Transverse colon (tissue), 4 donors: Measurements from ENCODE around the gene PGAP6. TPM values are rescaled to one million over a fixed set of nuclear protein-coding genes. Genes with fewer than 3 reads are reported as not detected.
"Not testable (repeated sequence)": the region's sequence is repeated elsewhere in the genome, so short reads cannot be mapped to it uniquely, and the experiment has no call there.

Source experiments
- DNase-seq: peaks from one replicate; pipeline ENCODE4 v3.0.0-alpha.2; 2019
- H3K27ac ChIP-seq, 4 donors: fragments of 200-600 bp; sonication (generic); 2 replicates each; pipeline ENCODE4 v1.5.1; 2016 to 2018; ENCODE audit warnings: inconsistent platforms in 4 of 4
- H3K27me3 ChIP-seq: fragments of 200-600 bp; sonication (generic); 2 replicates; pipeline ENCODE4 v1.5.1; 2017; ENCODE audit warnings: inconsistent platforms
- H3K36me3 ChIP-seq, 4 donors: fragments of 200-600 bp; sonication (generic); 2 replicates each; pipeline ENCODE4 v1.5.1; 2017 to 2019; ENCODE audit warnings: inconsistent platforms in 4 of 4
- H3K4me1 ChIP-seq, 4 donors: fragments of 200-600 bp; sonication (generic); 2 replicates each; pipeline ENCODE4 v1.5.1; 2017 to 2020; ENCODE audit warnings: inconsistent platforms in 4 of 4
- H3K4me3 ChIP-seq, 4 donors: fragments of 200-600 bp; sonication (generic); 1 replicate in 1 of 4; 2 replicates in 3 of 4; pipeline versions ENCODE4 v1.5.1 to v1.6.1; 2017 to 2019; ENCODE audit warnings: inconsistent platforms in 4 of 4
- H3K9me3 ChIP-seq, 2 donors: fragments of 200-600 bp; sonication (generic); 2 replicates each; pipeline ENCODE4 v1.5.1; 2017 to 2019; ENCODE audit warnings: inconsistent platforms in 2 of 2
- CTCF ChIP-seq, 5 experiments: fragments of 200-600 bp in 3 of 5; fragments of 450-650 bp in 2 of 5; sonication (generic) in 3 of 5; IDR thresholded peaks; 1 replicate in 2 of 5; 2 replicates in 3 of 5; pipeline ENCODE4 v1.5.1; 2016 to 2017; ENCODE audit warnings: antibody characterized with exemption in 5 of 5, inconsistent platforms in 3 of 5, mild to moderate bottlenecking in 2 of 5, moderate library complexity in 1 of 5
- EP300 ChIP-seq: sonication (generic); formaldehyde crosslinking; IDR thresholded peaks from one replicate; pipeline ENCODE4 v1.6.1; 2017; ENCODE audit warnings: antibody characterized with exemption, low read depth
- POLR2A ChIP-seq: fragments of 450-650 bp; IDR thresholded peaks from one replicate; pipeline ENCODE4 v1.6.1; 2016; ENCODE audit warnings: antibody characterized with exemption, mild to moderate bottlenecking, moderate library complexity
- POLR2AphosphoS5 ChIP-seq, 3 donors: sonication (generic); formaldehyde crosslinking; IDR thresholded peaks; one replicate each; pipeline ENCODE4 v1.6.1; 2016; ENCODE audit warnings: antibody characterized with exemption in 3 of 3
- WGBS, 2 donors: methylation state at CpG; one replicate each; pipeline ENCODE4 v1.1.5; 2018; ENCODE audit warnings: low coverage in 1 of 2; 5-methylcytosine and 5-hydroxymethylcytosine counted together
- in situ Hi-C, 4 donors: fragments of 200-750 bp; cut with MboI; loops; one replicate each; pipeline versions ENCODE4 v1.15.0 to v1.15.1; 2017; ENCODE audit warnings: low sequenced_read_pairs in 3 of 4, low pct_ligation_motif_present in 1 of 4, low pct_unique_long_range_greater_than_20kb in 1 of 4
- intact Hi-C: fragments of 100-400 bp; cut with DNase I; formaldehyde crosslinking; loops from one replicate; pipeline ENCODE4 v1.15.1; 2023; ENCODE audit warnings: low total_unique reads
- total RNA-seq, 4 donors: library from RNA; depleted of rRNA; stranded (reverse); fragments of >200 nt; gene quantifications; one replicate each; pipeline ENCODE4 v1.1.0, GENCODE V29; 2016

PGAP6 gene
- total RNA-seq, 4 donors from 2014 or later = 105 to 300 (median 179) TPM

DNA sequence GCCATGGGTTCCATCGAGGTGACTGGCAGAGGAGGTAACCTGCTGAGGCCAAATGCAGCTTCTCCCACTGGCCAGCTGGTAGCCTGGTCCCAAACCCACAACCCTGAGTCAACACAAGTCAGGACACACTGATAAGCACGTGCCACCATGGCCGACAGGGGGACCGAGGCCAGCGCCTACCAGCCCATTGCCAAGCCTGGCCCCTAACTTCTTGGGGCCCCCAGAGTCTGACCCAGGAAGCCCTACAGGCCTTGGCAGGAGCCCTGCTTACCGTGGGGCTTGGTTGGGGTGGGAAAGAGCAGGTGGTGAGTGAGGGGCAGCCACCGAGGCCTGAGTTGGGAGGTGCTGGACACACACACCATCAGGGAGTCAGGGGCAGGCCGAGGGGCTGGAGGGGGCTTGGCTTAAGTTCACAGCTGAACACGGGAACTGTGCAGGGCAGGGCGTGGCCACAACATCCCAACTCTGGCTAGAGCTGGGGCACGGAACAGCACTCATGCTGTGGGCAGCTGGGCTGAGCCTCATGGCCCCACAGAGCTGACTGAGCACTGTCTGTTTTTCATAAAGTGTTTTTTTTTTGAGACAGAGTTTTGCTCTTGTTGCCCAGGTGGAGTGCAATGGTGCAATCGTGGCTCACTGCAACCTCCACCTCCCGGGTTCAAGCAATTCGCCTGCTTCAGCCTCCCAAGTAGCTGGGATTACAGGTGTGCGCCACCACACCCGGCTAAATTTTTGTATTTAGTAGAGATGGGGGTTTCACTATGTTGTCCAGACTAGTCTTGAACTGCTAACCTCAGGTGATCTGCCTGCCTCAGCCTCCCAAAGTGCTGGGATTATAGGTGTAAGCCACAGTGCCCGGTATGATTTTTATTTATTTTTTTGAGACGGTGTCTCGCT lies 16.9 kb downstream of the PGAP6 start:
- peaks cover 17% of the 10 kb centered on the region for H3K27me3 ChIP-seq
- TF ChIP-seq POLR2AphosphoS5 (IDR thresholded peaks at IDR 0.05) = no peak
- TF ChIP-seq POLR2A = no peak
- TF ChIP-seq CTCF (IDR thresholded peaks at IDR 0.05) = no peak
- TF ChIP-seq EP300 = no peak
- H3K27ac ChIP-seq = no peak overlapping the region
- H3K9me3 ChIP-seq = no peaks in the 10 kb centered on the region
- intact Hi-C loops = no loop called here
- H3K4me3 ChIP-seq = no peak overlapping the region
- H3K36me3 ChIP-seq = peaks cover 0 to 15% (median 4%) of the 10 kb centered on the region in 4 donors
- WGBS, 2 donors = 59% methylated on average over 16 of the region's 19 CpGs; no CpG with 5 or more reads in 1 of the 2 donors
- no peak for DNase-seq
- in situ Hi-C loops = no loop called here
- H3K4me1 ChIP-seq = peaks cover 3 to 12% (median 7%) of the 10 kb centered on the region in 4 donors

DNA sequence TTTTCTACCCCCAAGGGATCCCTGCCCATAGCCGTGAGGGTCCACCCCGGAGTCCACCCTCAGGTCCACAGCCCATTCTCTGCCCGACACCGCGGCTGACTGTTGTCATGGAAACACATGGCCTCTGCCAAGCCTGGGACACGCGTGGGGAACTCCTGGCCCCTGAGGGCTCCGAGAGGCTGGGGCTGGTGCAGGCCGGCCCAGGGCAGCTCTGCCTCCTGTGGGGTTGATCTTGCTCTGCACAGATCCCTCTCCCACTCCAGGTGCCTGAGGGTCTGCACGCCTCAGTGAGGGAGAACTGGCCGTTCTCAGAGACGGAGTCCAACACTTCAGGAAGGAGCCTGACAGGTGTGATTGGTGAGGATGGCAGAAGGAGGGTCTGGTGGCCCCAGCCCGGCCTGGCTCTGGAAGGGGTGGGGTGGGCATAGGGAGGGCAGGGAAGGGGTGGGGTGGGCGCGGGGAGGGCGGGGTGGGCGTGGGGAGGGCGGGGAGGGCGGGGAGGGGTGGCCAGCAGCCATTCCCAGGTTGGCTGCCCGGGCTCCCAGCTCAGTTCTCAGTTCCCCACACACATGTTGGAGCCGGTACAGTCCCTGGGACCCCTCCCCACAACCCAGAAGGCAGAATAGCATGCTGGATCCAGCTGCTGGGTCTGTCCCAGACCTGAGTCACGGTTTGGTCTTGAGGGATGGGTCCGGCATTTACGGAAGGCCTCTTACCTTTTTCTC lies 17.9 kb downstream of the PGAP6 start:
- WGBS, 2 donors = 21% methylated on average over 15 of the region's 24 CpGs; no CpG with 5 or more reads in 1 of the 2 donors
- TF ChIP-seq POLR2A = no peak
- no peak for TF ChIP-seq EP300
- TF ChIP-seq POLR2AphosphoS5 (IDR thresholded peaks at IDR 0.05) = no peak
- no peak for TF ChIP-seq CTCF (IDR thresholded peaks at IDR 0.05)
- no peak for DNase-seq
- no peak overlapping the region for H3K27ac ChIP-seq
- no peaks in the 10 kb centered on the region for H3K9me3 ChIP-seq
- H3K36me3 ChIP-seq = peaks cover 0 to 15% (median 4%) of the 10 kb centered on the region in 4 donors
- in situ Hi-C loops = no loop called here
- H3K4me3 ChIP-seq = no peak overlapping the region
- H3K4me1 ChIP-seq = peaks cover 0 to 6% (median 3%) of the 10 kb centered on the region in 4 donors
- peaks cover 17% of the 10 kb centered on the region for H3K27me3 ChIP-seq
- intact Hi-C loops = no loop called here

DNA sequence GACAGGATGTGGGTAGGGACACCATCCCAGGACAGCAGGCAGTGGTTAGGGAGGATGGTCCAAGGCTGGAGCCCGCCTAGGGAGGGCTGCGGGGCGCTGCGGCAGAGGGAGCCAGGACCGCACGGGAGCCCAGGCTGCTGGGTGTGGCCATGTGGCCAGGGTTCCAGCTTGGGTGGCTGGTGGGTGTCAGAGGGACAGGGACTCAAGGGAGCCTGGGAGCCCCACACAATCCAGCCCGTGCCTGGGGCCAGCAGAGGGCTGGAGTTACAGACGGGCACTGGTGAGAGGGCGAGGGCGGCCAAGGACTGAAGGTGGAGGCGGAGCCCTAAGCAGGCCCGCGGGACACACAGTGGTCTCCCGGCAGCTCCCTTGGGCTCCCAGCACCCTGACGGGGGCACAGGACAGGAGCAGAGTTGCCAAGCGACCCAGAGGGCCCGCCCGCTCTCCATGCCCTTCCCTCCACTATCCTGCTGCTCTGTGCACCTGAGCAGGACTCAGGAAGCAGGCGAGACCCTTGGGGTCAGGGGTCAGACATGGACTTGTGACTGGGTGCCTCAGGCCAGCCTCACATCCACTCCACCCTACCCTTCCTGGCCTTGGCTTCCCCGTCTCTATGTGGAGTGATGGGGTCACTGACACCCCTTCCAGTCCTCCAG lies 18.5 kb downstream of the PGAP6 start:
- intact Hi-C loops (no loop called here), in situ Hi-C loops (no loop called here)
- peaks cover 0 to 11% (median 2%) of the 10 kb centered on the region in 4 donors for H3K36me3 ChIP-seq
- H3K27ac ChIP-seq = no peak overlapping the region
- H3K4me1 ChIP-seq = peaks cover 0 to 6% (median 3%) of the 10 kb centered on the region in 4 donors
- peaks cover 17% of the 10 kb centered on the region for H3K27me3 ChIP-seq
- no peaks in the 10 kb centered on the region for H3K9me3 ChIP-seq
- DNase-seq = no peak
- TF ChIP-seq POLR2A (no peak), EP300 (no peak), CTCF (IDR thresholded peaks at IDR 0.05) (no peak), POLR2AphosphoS5 (IDR thresholded peaks at IDR 0.05) (no peak)
- no peak overlapping the region for H3K4me3 ChIP-seq
- WGBS, 2 donors = 20 to 45% methylated on average over 1 to 20 of the region's 20 CpGs

DNA sequence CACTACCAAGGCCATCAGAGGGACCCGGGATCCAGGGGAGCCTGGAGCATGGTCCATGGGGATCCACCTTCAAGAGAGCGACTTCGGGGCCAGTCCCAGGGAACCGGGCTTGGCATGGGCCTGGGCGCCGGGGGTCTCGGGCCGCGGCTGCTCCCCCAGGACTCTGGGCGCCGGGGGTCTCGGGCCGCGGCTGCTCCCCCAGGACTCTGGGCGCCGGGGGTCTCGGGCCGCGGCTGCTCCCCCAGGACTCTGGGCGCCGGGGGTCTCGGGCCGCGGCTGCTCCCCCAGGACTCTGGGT lies 19.1 kb downstream of the PGAP6 start:
- H3K36me3 ChIP-seq, in situ Hi-C loops, H3K9me3 ChIP-seq, intact Hi-C loops, H3K4me3 ChIP-seq, H3K4me1 ChIP-seq, DNase-seq, H3K27ac ChIP-seq: not testable (repeated sequence)
- H3K27me3 ChIP-seq = peaks cover 17% of the 10 kb centered on the region
- WGBS, 2 donors = 83% methylated on average over 21 of the region's 24 CpGs; no CpG with 5 or more reads in 1 of the 2 donors
